T47D (cell line): ENCODE results near the gene SOAT2.

ENCODE experiments used
- DNase-seq, 2 experiments: peaks; one replicate each; pipeline versions ENCODE4 v3.0.0 to v3.0.0-alpha.2; 2011 to 2012; ENCODE audit warnings: low read depth in 1 of 2, low spot score in 1 of 2
- JUND ChIP-seq: IDR thresholded peaks from 2 replicates; pipeline ENCODE4 v1.6.1; 2012; ENCODE audit warnings: low read depth
- in situ Hi-C: cut with HindIII; loops from 2 replicates; pipeline ENCODE4 v1.10.0; 2016; ENCODE audit warnings: low sequenced_read_pairs, low pct_unique_long_range_greater_than_20kb

The SOAT2 gene

DNA sequence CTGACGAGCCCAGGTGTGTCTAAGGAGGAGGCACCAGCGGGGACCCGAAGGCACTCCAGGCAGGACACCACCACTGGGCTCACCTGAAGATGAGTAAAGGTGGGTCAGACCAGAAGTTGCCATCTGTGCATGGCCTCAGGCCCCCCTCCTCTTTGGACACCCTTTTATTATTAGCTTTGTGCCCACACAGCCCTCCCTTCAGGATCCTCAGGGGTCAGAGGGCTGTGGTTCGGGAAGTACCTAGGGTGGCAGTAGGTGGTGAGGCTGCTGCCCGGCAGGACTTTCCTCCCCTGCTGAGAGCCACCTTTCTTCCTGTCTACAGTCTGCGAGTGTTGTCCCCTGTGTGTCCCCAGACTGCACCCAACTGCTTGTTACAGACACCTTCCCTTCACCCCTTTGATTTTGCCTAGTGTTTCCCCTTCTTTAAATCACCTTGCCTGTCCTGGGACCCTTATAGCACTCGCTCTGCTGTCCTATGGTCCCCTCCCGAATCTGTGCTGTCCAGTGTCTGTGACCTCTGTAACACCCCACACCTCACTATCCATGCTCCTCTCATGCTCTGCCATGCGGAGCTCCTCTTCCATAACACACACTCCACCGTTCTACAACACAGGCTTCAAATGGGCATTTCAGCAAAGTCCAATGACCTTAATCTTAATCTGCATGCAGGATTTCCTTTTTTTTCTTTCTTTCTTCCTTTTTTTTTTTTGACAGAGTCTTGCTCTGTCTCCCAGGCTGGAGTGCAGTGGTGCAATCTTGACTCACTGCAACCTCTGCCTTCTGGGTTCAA lies 25.7 kb downstream of the SOAT2 start:
- no peak for TF ChIP-seq JUND
- no peak for DNase-seq
- in situ Hi-C loops = no loop called here

DNA sequence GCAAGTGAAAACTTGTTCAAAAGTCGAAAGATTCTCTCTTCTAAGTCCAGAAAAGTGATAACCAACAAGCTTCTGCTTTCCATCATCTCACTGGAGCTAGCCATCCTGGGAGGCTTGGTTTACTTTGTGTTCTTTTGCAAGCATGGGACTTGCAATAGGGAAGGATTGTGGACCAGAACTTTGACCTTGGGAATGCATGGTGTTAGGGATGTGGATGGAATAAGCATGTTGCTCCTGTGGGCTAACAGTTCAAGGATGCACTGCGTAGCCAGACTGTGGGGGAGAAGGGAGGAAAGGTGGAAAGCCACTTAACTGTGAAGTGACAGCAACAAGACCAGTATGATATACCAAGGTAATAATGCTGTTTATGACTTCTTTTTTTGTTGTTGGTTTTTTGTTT lies 28.6 kb downstream of the SOAT2 start:
- in situ Hi-C loops = no loop called here
- DNase-seq = no peak

DNA sequence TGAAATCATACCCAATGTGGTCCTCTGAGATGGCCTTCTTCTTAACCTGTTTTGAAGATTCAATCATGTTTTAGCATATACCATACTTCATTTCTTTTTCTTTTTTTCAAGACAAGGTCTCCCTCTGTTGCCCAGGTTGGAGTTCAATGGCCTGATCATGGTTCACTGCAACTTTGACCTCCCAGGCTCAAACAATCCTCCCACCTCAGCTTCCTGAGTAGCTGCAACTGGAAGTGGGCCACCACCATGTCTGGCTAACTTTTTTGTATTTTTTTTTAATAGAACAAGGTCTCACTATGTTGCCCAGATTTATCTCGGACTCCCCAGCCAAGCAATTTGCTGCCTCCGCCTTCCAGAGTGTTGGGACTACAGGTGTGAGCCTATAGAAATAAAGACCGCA lies 30.4 kb downstream of the SOAT2 start:
- no peak for DNase-seq
- TF ChIP-seq JUND = no peak
- in situ Hi-C loops = no loop called here

More for the DNA sequence above, 28.6 kb downstream of the SOAT2 start:
- no peak for TF ChIP-seq JUND

DNA sequence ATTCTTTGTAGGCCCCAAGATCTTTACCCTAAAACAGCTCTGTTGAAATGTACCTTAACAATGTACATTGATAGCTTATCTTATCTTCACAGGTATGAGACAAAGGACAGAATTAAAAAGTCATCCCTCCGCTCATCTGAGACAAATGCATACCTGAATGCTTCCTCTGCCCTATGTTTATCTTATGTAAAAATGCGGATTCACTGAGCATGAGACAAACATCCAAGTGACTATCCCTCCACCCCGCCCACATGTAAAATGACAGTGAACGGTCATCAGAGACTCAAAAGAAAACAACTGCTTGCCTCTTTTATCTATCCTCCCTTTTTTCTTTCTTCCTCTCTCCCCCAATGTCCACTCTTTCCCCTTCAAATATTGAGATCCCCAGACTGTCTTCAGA lies 40.1 kb downstream of the SOAT2 start:
- in situ Hi-C loops = no loop called here
- TF ChIP-seq JUND = no peak
- DNase-seq = no peak

DNA sequence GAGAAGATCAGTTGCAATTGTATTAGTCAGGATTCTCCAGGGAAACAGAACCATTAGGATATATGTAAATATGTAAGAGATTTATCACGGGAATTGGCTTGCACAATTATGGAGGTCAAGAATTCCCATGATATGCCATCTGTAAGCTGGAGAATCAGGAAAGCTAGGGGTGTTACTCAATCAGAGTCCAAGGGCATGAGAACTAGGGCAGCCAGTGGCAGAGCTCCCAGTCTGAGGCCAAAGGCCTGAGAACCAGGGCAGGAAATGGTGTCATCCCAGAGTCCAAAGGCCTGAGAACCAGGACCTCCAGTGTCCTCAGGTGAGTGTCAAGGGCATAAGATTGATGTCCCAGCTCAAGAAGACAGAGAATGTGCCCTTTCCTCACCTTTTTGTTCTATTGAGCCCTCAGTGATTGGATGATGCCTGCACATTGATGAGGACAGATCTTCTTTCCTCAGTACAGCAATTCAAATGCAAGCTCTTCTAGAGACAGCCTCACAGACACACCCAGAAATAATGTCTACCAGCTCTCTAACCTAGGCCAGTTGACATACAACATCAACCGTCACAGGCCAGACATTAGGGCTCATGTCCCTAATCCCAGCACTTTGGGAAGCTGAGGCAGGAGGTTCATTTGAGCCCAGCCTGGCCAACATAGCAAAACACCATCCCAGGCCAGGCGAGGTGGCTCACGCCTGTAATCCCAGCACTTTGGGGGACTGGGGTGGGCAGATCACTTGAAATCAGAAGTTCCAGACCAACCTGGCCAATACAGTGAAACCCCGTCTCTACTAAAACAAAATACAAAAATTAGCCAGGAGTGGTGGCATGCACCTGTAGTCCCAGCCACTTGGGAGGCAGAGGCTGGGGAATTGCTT lies 42.3 kb downstream of the SOAT2 start:
- in situ Hi-C loops = no loop called here
- DNase-seq = no peak
- no peak for TF ChIP-seq JUND

DNA sequence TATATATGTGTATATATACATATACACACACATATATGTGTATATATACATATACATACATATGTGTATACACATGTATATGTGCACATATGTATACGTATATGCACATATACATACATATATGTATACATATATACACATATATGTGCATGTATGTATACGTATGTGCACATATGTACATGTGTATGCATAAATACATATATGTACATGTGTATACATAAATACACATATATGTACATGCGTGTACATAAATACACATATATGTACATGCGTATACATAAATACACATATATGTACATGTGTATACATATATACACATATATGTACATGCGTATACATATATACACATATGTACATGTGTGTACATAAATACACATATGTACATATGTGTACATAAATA lies 43.9 kb downstream of the SOAT2 start:
- TF ChIP-seq JUND = no peak
- DNase-seq = no peak
- in situ Hi-C loops = no loop called here

DNA sequence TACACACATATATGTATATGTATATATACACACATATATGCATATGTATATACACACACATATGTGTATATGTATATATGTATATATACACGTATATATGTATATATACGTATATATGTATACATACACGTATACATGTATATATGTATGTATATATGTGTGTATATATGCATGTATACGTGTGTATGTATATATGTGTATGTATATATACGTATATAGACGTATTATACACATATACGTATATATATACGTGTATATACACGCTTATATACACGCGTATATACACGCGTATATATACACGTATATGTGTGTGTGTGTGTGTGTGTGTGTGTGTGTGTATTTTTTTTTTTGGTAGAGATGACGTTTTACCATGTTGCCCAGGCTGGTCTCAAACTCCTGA lies 44.4 kb downstream of the SOAT2 start:
- in situ Hi-C loops = no loop called here
- TF ChIP-seq JUND = no peak
- DNase-seq = no peak

DNA sequence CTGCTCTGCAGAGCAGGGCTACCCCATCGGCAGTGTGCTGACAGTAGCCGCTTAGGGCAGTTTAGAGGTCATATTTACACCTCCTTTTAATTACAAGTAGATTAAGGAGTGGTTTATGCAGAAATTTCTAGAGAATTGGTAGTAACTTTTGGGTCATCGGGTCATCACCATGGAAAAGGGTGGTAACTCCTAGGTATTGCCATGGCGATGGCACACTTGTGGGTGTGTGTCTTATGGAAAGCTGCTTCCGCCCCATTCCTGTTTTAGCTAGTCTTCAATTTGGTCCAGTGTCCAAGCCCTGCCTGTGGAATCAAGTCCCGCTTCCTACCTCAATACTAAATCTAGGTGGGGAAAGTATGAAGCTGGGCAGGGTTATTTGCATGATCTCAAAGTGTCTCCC lies 47.8 kb downstream of the SOAT2 start:
- no peak for TF ChIP-seq JUND
- in situ Hi-C loops = no loop called here
- DNase-seq = no peak

DNA sequence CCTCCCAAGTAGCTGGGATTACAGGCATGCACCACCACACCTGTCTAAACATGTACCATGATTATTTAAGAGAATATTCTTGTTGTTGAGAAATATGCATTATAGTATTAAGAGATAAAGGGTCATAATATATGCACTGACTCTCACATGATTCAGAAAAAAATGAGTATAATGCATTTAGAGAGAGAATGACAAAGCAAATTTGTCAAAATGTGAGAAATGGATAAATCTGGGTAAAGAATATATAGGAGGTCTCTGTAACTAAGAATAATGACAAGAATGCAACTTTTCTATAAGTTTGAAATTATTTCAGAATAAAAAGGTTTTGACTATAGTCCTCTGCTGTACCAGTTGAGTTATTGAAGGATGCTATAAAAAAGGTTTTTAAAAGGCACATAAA lies 49.1 kb downstream of the SOAT2 start:
- DNase-seq = no peak
- in situ Hi-C loops = no loop called here
- no peak for TF ChIP-seq JUND

DNA sequence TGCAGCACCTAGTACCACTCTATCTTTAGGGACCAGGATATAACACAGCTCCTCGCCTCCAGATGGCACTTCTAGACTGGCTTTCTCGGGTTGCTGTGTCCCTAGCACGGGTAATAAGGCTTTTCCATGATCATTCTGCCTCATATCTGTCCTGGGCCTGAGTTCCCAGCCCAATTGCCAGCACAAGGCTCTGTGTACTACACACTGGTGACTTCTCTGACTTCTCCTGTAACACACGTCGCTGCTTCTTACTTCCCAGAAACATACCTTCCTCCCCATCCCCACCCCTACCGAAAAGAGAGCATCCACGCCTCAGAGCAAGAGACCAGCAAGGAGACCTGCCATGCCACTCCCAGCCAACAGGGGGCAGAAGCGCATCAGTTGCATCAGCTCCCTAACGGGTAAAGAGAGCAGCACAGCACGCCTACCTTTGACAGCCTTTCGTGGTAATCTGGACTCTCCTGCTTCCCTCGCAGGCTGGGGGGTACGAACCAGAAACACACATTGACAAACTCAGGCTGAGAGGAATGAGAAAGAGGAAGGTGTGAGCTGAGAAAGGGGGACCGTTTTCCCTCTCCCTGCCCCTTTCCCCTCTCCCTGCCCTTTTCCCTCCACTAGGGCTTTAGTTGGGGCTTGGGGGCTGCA lies 56.0 kb downstream of the SOAT2 start:
- no peak for TF ChIP-seq JUND
- in situ Hi-C loops = no loop called here
- peak; percentile 88 to 91 for DNase-seq

DNA sequence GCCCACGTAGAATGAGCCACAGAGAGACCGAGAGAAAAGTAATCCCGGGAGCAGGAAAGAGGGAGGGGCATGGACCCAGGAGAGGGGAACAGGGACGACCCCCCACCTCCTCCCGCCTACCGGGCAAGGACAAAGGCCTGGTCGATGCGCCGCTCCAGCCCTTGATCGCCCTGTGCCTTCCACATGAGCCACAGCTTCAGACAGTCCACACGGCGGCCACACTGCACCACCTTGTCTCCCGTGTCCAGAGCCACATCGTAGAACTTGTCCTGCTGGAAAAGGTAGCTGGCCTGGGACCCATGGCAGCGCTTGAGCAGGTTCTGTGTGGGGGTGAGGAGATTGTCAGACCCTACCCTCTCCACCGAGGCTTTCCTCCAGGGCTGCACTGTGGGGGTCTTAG lies 56.7 kb downstream of the SOAT2 start:
- no peak for TF ChIP-seq JUND
- in situ Hi-C loops = no loop called here
- peak in 1 of 2 experiments; percentile 31 for DNase-seq

DNA sequence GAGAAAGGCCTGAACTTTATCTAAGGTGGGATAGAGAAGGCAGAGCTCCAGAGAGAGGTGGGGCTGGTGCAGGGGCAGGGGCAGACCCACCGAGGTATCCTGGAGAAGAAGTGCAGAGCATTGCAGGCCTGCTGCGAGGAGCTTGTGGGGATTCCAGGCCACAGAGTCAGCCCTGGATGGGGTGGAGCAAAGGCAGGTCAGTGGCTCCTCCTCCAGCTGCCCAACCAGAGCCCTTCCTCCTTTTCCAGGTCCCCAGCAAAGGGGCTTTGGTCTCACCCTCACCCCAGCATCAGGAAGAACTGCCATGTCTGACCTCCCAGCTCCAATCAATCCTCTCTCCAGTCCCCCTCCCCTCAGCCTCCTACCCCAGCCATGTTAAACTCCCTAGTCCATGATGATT lies 57.4 kb downstream of the SOAT2 start:
- no peak for TF ChIP-seq JUND
- in situ Hi-C loops = no loop called here
- no peak for DNase-seq
